SK-N-MC (cell line): ENCODE results near the gene METRNL.

Experiments
- EZH2 ChIP-seq: fragments of 200-600 bp; sonication (generic); IDR thresholded peaks from one replicate; pipeline ENCODE4 v1.6.1; 2017; ENCODE audit warnings: antibody characterized with exemption
- POLR2AphosphoS5 ChIP-seq: IDR thresholded peaks from 2 replicates; pipeline ENCODE4 v1.6.1; 2012; ENCODE audit warnings: mild to moderate bottlenecking, low read depth, low read length, borderline replicate concordance

DNA sequence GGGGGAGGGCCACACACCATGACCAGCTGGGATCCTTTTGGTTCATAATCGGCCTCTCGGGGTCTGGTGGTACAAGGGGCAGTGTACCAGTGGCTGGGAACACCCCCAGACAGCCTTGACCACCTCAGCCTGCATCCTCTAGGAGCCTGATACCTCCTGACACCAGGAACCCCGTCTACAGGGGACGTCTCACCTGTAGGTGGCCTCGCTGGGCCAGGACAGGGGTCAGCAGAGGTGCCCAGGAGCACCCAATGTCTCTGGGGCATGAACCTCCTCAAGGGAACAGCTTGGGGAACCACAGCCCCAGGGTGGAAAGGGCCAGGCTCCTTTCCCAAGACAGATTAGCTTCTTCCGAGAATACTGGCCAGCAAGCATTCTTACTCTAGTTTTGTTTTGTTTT, 2.5 kb upstream of the METRNL start:
- TF ChIP-seq POLR2AphosphoS5, result no peak
- TF ChIP-seq EZH2, result no peak
